ENCODE data around the gene TMEM212. TPM values are rescaled to one million over a fixed set of nuclear protein-coding genes. Genes with fewer than 3 reads are reported as not detected.

Gene TMEM212
- total and polyA plus RNA-seq, 8 donors = not detected

DNA sequence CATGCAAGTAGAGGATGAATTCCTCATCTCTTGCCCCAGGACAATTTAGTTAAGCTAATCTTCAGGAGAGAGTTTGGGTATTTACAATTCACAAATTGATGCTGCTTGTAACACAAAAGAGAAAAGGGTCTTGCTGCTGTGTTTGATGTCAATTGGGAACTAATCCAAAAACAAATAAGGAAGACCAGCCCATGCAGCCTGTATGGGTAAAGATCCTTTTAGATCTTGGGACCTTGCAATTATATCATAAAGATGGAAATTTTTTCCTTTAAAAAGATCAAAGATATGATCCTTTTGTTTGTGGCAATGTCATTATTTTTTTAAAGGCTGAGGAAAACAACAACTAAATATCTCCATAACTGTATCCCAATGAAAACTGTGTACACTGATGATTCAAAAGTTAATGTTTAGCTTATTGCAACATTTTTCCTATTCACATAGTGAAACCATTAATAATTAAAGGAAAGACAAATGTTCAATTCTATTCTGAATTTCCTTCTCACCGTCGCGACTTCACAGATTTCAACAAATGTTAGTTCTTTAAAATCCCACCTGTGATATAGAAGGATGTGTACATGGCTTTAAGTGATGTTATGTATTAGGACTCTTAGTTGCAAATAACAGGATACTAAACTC, 40.2 kb downstream of the TMEM212 start:
- H3K27ac ChIP-seq = no peak overlapping the region
- TF ChIP-seq EP300 (IDR thresholded peaks at IDR 0.05) = no peak
- no peak for TF ChIP-seq POLR2AphosphoS5 (IDR thresholded peaks at IDR 0.05)
- no peak for TF ChIP-seq POLR2A (IDR thresholded peaks at IDR 0.05)
- TF ChIP-seq, protein P1, sequence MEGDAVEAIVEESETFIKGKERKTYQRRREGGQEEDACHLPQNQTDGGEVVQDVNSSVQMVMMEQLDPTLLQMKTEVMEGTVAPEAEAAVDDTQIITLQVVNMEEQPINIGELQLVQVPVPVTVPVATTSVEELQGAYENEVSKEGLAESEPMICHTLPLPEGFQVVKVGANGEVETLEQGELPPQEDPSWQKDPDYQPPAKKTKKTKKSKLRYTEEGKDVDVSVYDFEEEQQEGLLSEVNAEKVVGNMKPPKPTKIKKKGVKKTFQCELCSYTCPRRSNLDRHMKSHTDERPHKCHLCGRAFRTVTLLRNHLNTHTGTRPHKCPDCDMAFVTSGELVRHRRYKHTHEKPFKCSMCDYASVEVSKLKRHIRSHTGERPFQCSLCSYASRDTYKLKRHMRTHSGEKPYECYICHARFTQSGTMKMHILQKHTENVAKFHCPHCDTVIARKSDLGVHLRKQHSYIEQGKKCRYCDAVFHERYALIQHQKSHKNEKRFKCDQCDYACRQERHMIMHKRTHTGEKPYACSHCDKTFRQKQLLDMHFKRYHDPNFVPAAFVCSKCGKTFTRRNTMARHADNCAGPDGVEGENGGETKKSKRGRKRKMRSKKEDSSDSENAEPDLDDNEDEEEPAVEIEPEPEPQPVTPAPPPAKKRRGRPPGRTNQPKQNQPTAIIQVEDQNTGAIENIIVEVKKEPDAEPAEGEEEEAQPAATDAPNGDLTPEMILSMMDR (IDR thresholded peaks at IDR 0.05) = no peak
- H3K36me3 ChIP-seq = no peaks in the 10 kb centered on the region
- no peaks in the 10 kb centered on the region for H3K9me3 ChIP-seq
- no peak for DNase-seq
- intact Hi-C loops (cut with DNase I; ENCODE audit: low total_unique reads) = no loop called here
- no peak overlapping the region for H3K4me3 ChIP-seq
- no peaks in the 10 kb centered on the region for H3K27me3 ChIP-seq
- 69 to 78% (median 76%) methylated on average over 3 of the region's 3 CpGs for WGBS, 5 donors
- peaks cover 0 to 5% (median 2%) of the 10 kb centered on the region in 4 donors for H3K4me1 ChIP-seq

GRCh38 chr3:171883893-171884279, 40.7 kb downstream of the TMEM212 start:
- Histone ChIP-seq H3K27ac (no peak overlapping the region), H3K4me1 (no peaks in the 10 kb centered on the region), H3K4me3 (no peak overlapping the region), H3K36me3 (no peaks in the 10 kb centered on the region), H3K27me3 (no peaks in the 10 kb centered on the region), H3K9me3 (no peaks in the 10 kb centered on the region)
- WGBS, 5 donors = 76 to 88% (median 82%) methylated on average over 6 of the region's 6 CpGs
- no peak for DNase-seq
- TF ChIP-seq, protein P1 (IDR thresholded peaks at IDR 0.05) = no peak
- TF ChIP-seq POLR2AphosphoS5 (IDR thresholded peaks at IDR 0.05) (no peak), EP300 (IDR thresholded peaks at IDR 0.05) (no peak), POLR2A (IDR thresholded peaks at IDR 0.05) (no peak)
- intact Hi-C loops (cut with DNase I; ENCODE audit: low total_unique reads) = no loop called here

DNA sequence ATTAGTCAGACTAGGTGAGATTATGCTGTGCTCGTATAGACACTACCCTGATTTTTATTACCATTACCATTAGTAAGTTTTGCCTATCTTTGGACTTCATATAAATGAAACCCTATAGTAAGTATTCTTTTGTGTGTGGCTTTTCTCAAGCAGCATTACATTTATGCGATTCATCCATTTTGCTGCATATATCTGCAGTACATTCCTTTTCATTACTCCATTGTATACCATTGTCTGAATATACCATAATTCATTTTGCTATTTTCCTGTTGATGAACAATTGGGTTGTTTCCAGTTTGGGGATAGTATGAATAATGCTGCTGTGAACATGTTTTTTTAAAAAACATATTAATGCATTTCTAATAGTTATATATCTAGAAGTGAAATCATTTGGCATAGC, 45.3 kb downstream of the TMEM212 start:
- intact Hi-C loops (cut with DNase I; ENCODE audit: low total_unique reads) = no loop called here
- WGBS, 5 donors = 80 to 94% (median 91%) methylated on average over 2 of the region's 2 CpGs
- TF ChIP-seq, protein P1 (IDR thresholded peaks at IDR 0.05) = no peak
- TF ChIP-seq EP300 (IDR thresholded peaks at IDR 0.05) = no peak
- no peak for TF ChIP-seq POLR2A (IDR thresholded peaks at IDR 0.05)
- TF ChIP-seq POLR2AphosphoS5 (IDR thresholded peaks at IDR 0.05) = no peak
- Histone ChIP-seq H3K27ac (no peak overlapping the region), H3K36me3 (no peaks in the 10 kb centered on the region), H3K9me3 (no peaks in the 10 kb centered on the region), H3K27me3 (no peaks in the 10 kb centered on the region), H3K4me3 (no peak overlapping the region), H3K4me1 (no peaks in the 10 kb centered on the region)
- no peak for DNase-seq

DNA sequence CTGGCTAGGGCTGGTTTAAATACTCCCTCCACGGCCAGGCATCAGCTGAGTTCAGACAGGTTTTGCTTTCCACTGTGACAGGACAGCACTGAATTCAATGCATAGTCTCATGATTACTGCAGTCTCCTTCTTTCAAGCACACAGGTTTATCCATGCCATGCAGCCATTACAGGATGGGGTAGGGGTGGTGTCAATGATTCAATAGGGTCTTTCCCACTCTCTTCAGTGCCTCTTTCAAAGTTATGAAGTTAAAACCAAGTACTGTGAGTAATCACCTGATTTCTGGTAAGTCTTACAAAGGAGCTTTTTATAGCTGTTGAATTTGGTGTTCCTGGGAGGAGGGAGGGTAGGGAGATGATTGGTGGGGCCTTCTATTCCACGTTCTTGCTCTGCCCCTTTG, 47.2 kb downstream of the TMEM212 start:
- 66 to 82% (median 73%) methylated on average over 2 of the region's 2 CpGs for WGBS, 5 donors
- DNase-seq = no peak

DNA sequence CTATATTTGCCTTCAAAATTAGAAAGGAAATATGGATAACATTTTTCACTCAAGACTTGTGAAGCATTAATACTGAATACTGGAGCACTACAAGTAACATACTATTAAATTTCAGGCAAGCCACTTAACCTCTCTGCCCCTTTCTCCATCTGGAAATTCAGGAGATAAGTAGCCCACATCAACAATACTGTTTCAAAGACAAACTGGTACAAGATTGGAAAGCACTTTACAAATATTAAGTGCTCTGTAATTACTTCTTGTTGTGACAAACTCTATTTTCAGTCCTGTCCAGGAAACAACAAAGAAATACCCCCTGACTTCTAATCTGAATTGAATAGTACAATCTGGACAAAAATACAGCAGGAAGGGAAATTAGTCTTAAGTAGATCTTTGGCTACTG, 49.3 kb downstream of the TMEM212 start:
- Histone ChIP-seq H3K4me3 (no peak overlapping the region), H3K27me3 (no peaks in the 10 kb centered on the region), H3K36me3 (no peaks in the 10 kb centered on the region), H3K9me3 (no peaks in the 10 kb centered on the region), H3K4me1 (no peaks in the 10 kb centered on the region), H3K27ac (no peak overlapping the region)
- TF ChIP-seq POLR2AphosphoS5 (IDR thresholded peaks at IDR 0.05) (no peak), POLR2A (IDR thresholded peaks at IDR 0.05) (no peak), EP300 (IDR thresholded peaks at IDR 0.05) (no peak)
- TF ChIP-seq, protein P1 (IDR thresholded peaks at IDR 0.05) = no peak
- intact Hi-C loops (cut with DNase I; ENCODE audit: low total_unique reads) = no loop called here
- DNase-seq = no peak

More for the DNA sequence above, 47.2 kb downstream of the TMEM212 start:
- Histone ChIP-seq H3K27ac (no peak overlapping the region), H3K36me3 (no peaks in the 10 kb centered on the region), H3K4me1 (no peaks in the 10 kb centered on the region), H3K27me3 (no peaks in the 10 kb centered on the region), H3K4me3 (no peak overlapping the region), H3K9me3 (no peaks in the 10 kb centered on the region)
- intact Hi-C loops (cut with DNase I; ENCODE audit: low total_unique reads) = no loop called here
- TF ChIP-seq POLR2A (IDR thresholded peaks at IDR 0.05) (no peak), POLR2AphosphoS5 (IDR thresholded peaks at IDR 0.05) (no peak)

Data from stomach (tissue), 9 donors.